Measurements from ENCODE around the gene ELMO1. TPM values are rescaled to one million over a fixed set of nuclear protein-coding genes. Genes with fewer than 3 reads are reported as not detected.

Gene ELMO1
- total RNA-seq, 4 donors from 2014 or later, result 24.6 to 120 (median 71.9) TPM

GRCh38 chr7:37411444-37412034 lies 37.1 kb downstream of the ELMO1 start:
- Histone ChIP-seq H3K27me3 (no peaks in the 10 kb centered on the region), H3K36me3 (no peaks in the 10 kb centered on the region), H3K27ac (peak overlapping the region in 3 of 4 donors; percentile 3 to 14 (median 6)), H3K4me3 (no peak overlapping the region), H3K4me1 (peaks cover 0 to 32% (median 5%) of the 10 kb centered on the region in 4 donors), H3K9me3 (no peaks in the 10 kb centered on the region)
- TF ChIP-seq POLR2AphosphoS5 (IDR thresholded peaks at IDR 0.05) (no peak), POLR2A (IDR thresholded peaks at IDR 0.05) (no peak), EP300 (IDR thresholded peaks at IDR 0.05; ENCODE audit: low read depth) (no peak), CTCF (IDR thresholded peaks at IDR 0.05) (no peak)
- in situ Hi-C loops (cut with MboI; ENCODE audit: low pct_ligation_motif_present in 1 of 4, low pct_unique_long_range_greater_than_20kb in 1 of 4, low sequenced_read_pairs in 3 of 4) (no loop called here), intact Hi-C loops (cut with DNase I; ENCODE audit: low total_unique reads) (no loop called here)
- 84 to 91% methylated on average over 4 of the region's 4 CpGs for WGBS, 2 donors (ENCODE audit: low coverage in 1 of 2)
- no peak for DNase-seq

GRCh38 chr7:37410305-37411229 lies 38.1 kb downstream of the ELMO1 start:
- in situ Hi-C loops (cut with MboI; ENCODE audit: low pct_ligation_motif_present in 1 of 4, low pct_unique_long_range_greater_than_20kb in 1 of 4, low sequenced_read_pairs in 3 of 4) (no loop called here), intact Hi-C loops (cut with DNase I; ENCODE audit: low total_unique reads) (no loop called here)
- peak overlapping the region in 3 of 4 donors; percentile 3 to 14 (median 6) for H3K27ac ChIP-seq
- H3K27me3 ChIP-seq, result no peaks in the 10 kb centered on the region
- WGBS, 2 donors (ENCODE audit: low coverage in 1 of 2), result 6% methylated on average over 1 of the region's 1 CpG; no CpG with 5 or more reads in 1 of the 2 donors
- H3K36me3 ChIP-seq, result no peaks in the 10 kb centered on the region
- DNase-seq, result no peak
- no peak overlapping the region for H3K4me3 ChIP-seq
- H3K4me1 ChIP-seq, result peaks cover 0 to 32% (median 0%) of the 10 kb centered on the region in 4 donors
- TF ChIP-seq POLR2A (IDR thresholded peaks at IDR 0.05), result no peak
- no peak for TF ChIP-seq CTCF (IDR thresholded peaks at IDR 0.05)
- TF ChIP-seq POLR2AphosphoS5 (IDR thresholded peaks at IDR 0.05), result no peak
- no peak for TF ChIP-seq EP300 (IDR thresholded peaks at IDR 0.05; ENCODE audit: low read depth)
- H3K9me3 ChIP-seq, result no peaks in the 10 kb centered on the region

GRCh38 chr7:37409461-37409860 lies 39.2 kb downstream of the ELMO1 start:
- in situ Hi-C loops (cut with MboI; ENCODE audit: low pct_ligation_motif_present in 1 of 4, low pct_unique_long_range_greater_than_20kb in 1 of 4, low sequenced_read_pairs in 3 of 4) (no loop called here), intact Hi-C loops (cut with DNase I; ENCODE audit: low total_unique reads) (no loop called here)
- TF ChIP-seq EP300 (IDR thresholded peaks at IDR 0.05; ENCODE audit: low read depth) (no peak), POLR2A (IDR thresholded peaks at IDR 0.05) (no peak), POLR2AphosphoS5 (IDR thresholded peaks at IDR 0.05) (no peak), CTCF (IDR thresholded peaks at IDR 0.05) (no peak)
- Histone ChIP-seq H3K4me3 (no peak overlapping the region), H3K27me3 (no peaks in the 10 kb centered on the region), H3K36me3 (no peaks in the 10 kb centered on the region), H3K27ac (peak overlapping the region in 1 of 4 donors; percentile 4), H3K4me1 (peaks cover 0 to 29% (median 0%) of the 10 kb centered on the region in 4 donors), H3K9me3 (no peaks in the 10 kb centered on the region)
- 38 to 80% methylated on average over 1 to 2 of the region's 2 CpGs for WGBS, 2 donors (ENCODE audit: low coverage in 1 of 2)
- no peak for DNase-seq

Measured in transverse colon (tissue), 4 donors.